DOHH2 (cell line): Measurements from ENCODE around the gene ASB6.

Source experiments
- EZH2phosphoT487 ChIP-seq: fragments of 200-600 bp; sonication (generic); IDR thresholded peaks from 2 replicates; pipeline ENCODE4 v1.6.1; 2017; ENCODE audit warnings: borderline replicate concordance, mild to moderate bottlenecking, antibody characterized with exemption, low read length, moderate library complexity, mixed read lengths
- TF ChIP-seq, protein P1 (sequence below): fragments of 200-600 bp; sonication (generic); IDR thresholded peaks from one replicate; pipeline ENCODE4 v1.5.1; 2014; ENCODE audit warnings: antibody characterized with exemption, mild to moderate bottlenecking, low read depth, low read length; ENCODE audit not compliant: poor library complexity, severe bottlenecking

DNA sequence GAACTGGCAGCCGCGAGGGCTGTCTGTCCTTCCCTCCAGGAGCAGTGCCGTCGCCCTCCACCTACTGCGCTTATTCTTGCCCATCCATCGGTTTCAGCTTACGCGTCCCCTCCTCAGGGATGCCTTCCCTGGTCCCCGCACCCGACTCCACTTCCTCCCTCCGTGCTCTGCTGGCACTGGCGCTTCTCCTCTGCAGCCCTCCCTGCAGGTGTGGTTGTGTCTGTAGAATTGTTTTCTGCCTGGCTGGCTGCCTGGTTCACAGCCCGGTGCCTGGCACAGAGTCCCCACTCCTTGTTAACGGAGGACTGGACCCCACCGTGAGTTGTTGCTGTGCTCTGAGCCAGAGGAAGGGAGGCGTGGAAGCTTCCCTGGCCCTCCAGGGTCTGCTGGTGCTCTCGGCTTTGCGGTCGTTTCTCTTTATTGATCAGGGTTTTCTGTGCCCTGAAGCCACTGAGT lies 10.2 kb downstream of the ASB6 start:
- TF ChIP-seq, protein P1, sequence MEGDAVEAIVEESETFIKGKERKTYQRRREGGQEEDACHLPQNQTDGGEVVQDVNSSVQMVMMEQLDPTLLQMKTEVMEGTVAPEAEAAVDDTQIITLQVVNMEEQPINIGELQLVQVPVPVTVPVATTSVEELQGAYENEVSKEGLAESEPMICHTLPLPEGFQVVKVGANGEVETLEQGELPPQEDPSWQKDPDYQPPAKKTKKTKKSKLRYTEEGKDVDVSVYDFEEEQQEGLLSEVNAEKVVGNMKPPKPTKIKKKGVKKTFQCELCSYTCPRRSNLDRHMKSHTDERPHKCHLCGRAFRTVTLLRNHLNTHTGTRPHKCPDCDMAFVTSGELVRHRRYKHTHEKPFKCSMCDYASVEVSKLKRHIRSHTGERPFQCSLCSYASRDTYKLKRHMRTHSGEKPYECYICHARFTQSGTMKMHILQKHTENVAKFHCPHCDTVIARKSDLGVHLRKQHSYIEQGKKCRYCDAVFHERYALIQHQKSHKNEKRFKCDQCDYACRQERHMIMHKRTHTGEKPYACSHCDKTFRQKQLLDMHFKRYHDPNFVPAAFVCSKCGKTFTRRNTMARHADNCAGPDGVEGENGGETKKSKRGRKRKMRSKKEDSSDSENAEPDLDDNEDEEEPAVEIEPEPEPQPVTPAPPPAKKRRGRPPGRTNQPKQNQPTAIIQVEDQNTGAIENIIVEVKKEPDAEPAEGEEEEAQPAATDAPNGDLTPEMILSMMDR, result no peak
- TF ChIP-seq EZH2phosphoT487, result no peak
